ENCODE measurements around the gene MDN1. TPM values are rescaled to one million over a fixed set of nuclear protein-coding genes. Genes with fewer than 3 reads are reported as not detected.

Gene MDN1
- total and polyA plus RNA-seq, 2 of the 4 experiments (the other 2 are of a cell fraction) = 7.7 to 26.7 TPM

DNA sequence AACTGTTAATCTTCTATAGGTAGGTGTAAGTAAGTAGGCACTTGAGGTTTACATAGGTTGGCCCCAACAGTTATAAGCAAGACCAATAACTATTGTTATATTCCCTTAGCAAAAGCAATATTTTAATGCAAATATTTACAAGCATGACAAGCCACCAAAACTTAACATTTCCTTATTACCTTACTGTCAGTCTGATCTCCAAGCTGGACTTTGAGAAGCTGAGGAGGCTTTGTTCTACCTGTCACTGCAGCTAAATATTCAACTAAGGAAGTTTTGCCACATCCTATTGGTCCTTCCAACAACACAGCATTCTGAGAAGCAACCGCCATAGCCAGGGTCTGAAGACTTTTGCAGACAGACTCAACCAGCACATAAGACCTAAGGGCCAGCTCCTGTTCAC is 29.6 kb downstream of the MDN1 start:
- no peaks in the 10 kb centered on the region for H3K9me3 ChIP-seq (ENCODE audit: control insufficient read depth, insufficient read depth, low read length)
- H4K5ac ChIP-seq (ENCODE audit: low read depth, low read length) = no peak overlapping the region
- H2BK5ac ChIP-seq (ENCODE audit: low read depth, low read length, poor library complexity, severe bottlenecking) = no peak overlapping the region
- no TSS peak for BruUV-seq (replicated peaks)
- no peak overlapping the region for H3K27ac ChIP-seq (ENCODE audit: insufficient read depth, low read length)
- H4K91ac ChIP-seq (ENCODE audit: insufficient read depth, low read depth, low read length) = no peak overlapping the region
- no peak overlapping the region for H4K8ac ChIP-seq (ENCODE audit: low read depth in 2 of 2, low read length in 2 of 2)
- H2BK20ac ChIP-seq (ENCODE audit: low read depth, low read length) = no peak overlapping the region
- intact Hi-C loops (cut with micrococcal nuclease) (no loop called here), dilution Hi-C loops (cut with HindIII; ENCODE audit: low sequenced_read_pairs, unreplicated experiment) (no loop called here), in situ Hi-C loops (cut with MboI; ENCODE audit: low sequenced_read_pairs) (no loop called here)
- TF ChIP-seq RFX5 (IDR thresholded peaks at IDR 0.05; ENCODE audit: low read depth, low read length) (no peak), ELK1 (IDR thresholded peaks at IDR 0.05; ENCODE audit: borderline replicate concordance, low read depth, low read length) (no peak), POLR2A (IDR thresholded peaks at IDR 0.05; ENCODE audit: low read depth, low read length) (no peak), SMC3 (IDR thresholded peaks at IDR 0.05; ENCODE audit: low read depth, low read length) (no peak), CHD1 (IDR thresholded peaks at IDR 0.05; ENCODE audit: low read depth, low read length) (no peak)
- TF ChIP-seq, protein P1, sequence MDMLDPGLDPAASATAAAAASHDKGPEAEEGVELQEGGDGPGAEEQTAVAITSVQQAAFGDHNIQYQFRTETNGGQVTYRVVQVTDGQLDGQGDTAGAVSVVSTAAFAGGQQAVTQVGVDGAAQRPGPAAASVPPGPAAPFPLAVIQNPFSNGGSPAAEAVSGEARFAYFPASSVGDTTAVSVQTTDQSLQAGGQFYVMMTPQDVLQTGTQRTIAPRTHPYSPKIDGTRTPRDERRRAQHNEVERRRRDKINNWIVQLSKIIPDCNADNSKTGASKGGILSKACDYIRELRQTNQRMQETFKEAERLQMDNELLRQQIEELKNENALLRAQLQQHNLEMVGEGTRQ (IDR thresholded peaks at IDR 0.05; ENCODE audit: low read depth, low read length) = no peak
- no peak overlapping the region for H2AFZ ChIP-seq (replicated peaks; ENCODE audit: low read length, poor library complexity)
- no CpG with 5 or more reads among the region's 1 CpG for WGBS, 2 experiments (ENCODE audit: extremely low coverage in 2 of 2, insufficient read length in 1 of 2)
- no peak overlapping the region for H3K14ac ChIP-seq (replicated peaks; ENCODE audit: low read depth, low read length)
- H2BK120ac ChIP-seq (ENCODE audit: low read depth, low read length) = no peak overlapping the region
- no peaks in the 10 kb centered on the region for H3K27me3 ChIP-seq (ENCODE audit: control insufficient read depth, insufficient read depth, low read length)
- H2AK9ac ChIP-seq (replicated peaks; ENCODE audit: low read depth, low read length, poor library complexity) = no peak overlapping the region
- ATAC-seq (ENCODE audit: low read depth) = no peak
- DNase-seq = no peak
- H2AK5ac ChIP-seq (ENCODE audit: low read depth, low read length) = no peak overlapping the region
- H3K9ac ChIP-seq (ENCODE audit: low read depth, low read length) = no peak overlapping the region
- H3K4ac ChIP-seq (ENCODE audit: low read depth, low read length) = no peak overlapping the region
- H3K56ac ChIP-seq (ENCODE audit: extremely low read depth, insufficient read depth, low read length) = no peak overlapping the region
- H3K4me1 ChIP-seq (ENCODE audit: control insufficient read depth, insufficient read depth, low read length) = no peaks in the 10 kb centered on the region
- ChIA-PET POLR2A (ENCODE audit: unreplicated experiment) (no interaction called here), CTCF (no interaction called here)
- no peaks in the 10 kb centered on the region for H3K9me1 ChIP-seq (ENCODE audit: insufficient read depth, low read length)
- no peak overlapping the region for H3K4me2 ChIP-seq (ENCODE audit: low read depth, low read length)
- peaks cover 15% of the 10 kb centered on the region for H3K36me3 ChIP-seq (ENCODE audit: control insufficient read depth, insufficient read depth, low read length)
- H2BK15ac ChIP-seq (ENCODE audit: low read depth, low read length) = no peak overlapping the region
- H3K23ac ChIP-seq (ENCODE audit: low read depth, low read length) = no peak overlapping the region
- H4K20me1 ChIP-seq (ENCODE audit: insufficient read depth, low read length) = no peaks in the 10 kb centered on the region
- no peak overlapping the region for H3K4me3 ChIP-seq (ENCODE audit: insufficient read depth, low read depth, low read length)
- H3K18ac ChIP-seq (ENCODE audit: low read depth, low read length) = no peak overlapping the region
- H3K79me1 ChIP-seq (ENCODE audit: low read depth in 1 of 2, low read length in 2 of 2) = peaks cover 3 to 5% of the 10 kb centered on the region in 2 experiments; a peak in 1 of 4 replicates
